GM12864 (cell line): ENCODE results near the gene CCDC86.
"Not testable (repeated sequence)": the region's sequence is repeated elsewhere in the genome, so short reads cannot be mapped to it uniquely, and the experiment has no call there.

Experiments used
- DNase-seq: peaks from one replicate; pipeline ENCODE4 v3.0.0-alpha.2; 2011; ENCODE audit warnings: low read depth
- H3K4me3 ChIP-seq: 2 replicates; pipeline ENCODE4 v1.5.1; 2011; ENCODE audit warnings: mild to moderate bottlenecking, low read depth, low read length, control low read depth
- TF ChIP-seq, protein P1 (sequence below): IDR thresholded peaks from 2 replicates; pipeline ENCODE4 v1.5.1; 2011; ENCODE audit warnings: low read depth, mild to moderate bottlenecking, moderate library complexity, low read length, control low read depth, inconsistent platforms; ENCODE audit errors: missing control alignments

Gene CCDC86

GRCh38 chr11:60816590-60817157 lies 25.2 kb upstream of the CCDC86 start:
- no peak overlapping the region for H3K4me3 ChIP-seq
- TF ChIP-seq, protein P1, sequence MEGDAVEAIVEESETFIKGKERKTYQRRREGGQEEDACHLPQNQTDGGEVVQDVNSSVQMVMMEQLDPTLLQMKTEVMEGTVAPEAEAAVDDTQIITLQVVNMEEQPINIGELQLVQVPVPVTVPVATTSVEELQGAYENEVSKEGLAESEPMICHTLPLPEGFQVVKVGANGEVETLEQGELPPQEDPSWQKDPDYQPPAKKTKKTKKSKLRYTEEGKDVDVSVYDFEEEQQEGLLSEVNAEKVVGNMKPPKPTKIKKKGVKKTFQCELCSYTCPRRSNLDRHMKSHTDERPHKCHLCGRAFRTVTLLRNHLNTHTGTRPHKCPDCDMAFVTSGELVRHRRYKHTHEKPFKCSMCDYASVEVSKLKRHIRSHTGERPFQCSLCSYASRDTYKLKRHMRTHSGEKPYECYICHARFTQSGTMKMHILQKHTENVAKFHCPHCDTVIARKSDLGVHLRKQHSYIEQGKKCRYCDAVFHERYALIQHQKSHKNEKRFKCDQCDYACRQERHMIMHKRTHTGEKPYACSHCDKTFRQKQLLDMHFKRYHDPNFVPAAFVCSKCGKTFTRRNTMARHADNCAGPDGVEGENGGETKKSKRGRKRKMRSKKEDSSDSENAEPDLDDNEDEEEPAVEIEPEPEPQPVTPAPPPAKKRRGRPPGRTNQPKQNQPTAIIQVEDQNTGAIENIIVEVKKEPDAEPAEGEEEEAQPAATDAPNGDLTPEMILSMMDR = no peak
- DNase-seq = no peak

GRCh38 chr11:60818057-60818456 lies 23.9 kb upstream of the CCDC86 start:
- no peak overlapping the region for H3K4me3 ChIP-seq
- TF ChIP-seq, protein P1 = no peak
- DNase-seq = no peak

- TF ChIP-seq, protein P1 = no peak
- DNase-seq = no peak
- H3K4me3 ChIP-seq = no peak overlapping the region
These were observed 19.9 kb upstream of the CCDC86 start for GRCh38 chr11:60821827-60822599.

GRCh38 chr11:60823745-60824306 lies 18.1 kb upstream of the CCDC86 start:
- not testable (repeated sequence) for DNase-seq, H3K4me3 ChIP-seq

- no peak overlapping the region for H3K4me3 ChIP-seq
These were observed 16.8 kb upstream of the CCDC86 start for GRCh38 chr11:60825118-60825517.

DNA sequence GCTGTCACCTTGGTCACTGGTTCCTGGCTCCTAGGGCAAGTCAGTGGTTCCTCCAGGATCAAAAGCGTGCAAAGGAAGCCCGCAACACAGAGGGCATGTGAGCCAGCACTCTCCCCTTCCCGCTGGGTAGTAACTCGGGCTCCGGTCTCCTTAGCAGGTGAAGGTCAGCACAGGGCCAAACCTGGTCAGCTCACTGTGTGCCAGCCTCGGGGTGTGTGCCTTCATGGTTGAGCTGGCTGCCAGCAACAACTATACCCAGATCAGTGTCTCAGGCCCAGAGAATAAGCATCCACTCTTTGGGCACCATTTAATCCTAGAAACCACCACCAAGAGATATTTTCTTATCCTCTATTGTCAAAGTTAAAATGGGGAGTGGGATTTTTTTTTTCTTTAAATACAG lies 16.1 kb upstream of the CCDC86 start:
- TF ChIP-seq, protein P1 = no peak
- DNase-seq = no peak
- no peak overlapping the region for H3K4me3 ChIP-seq

More at GRCh38 chr11:60825118-60825517, 16.8 kb upstream of the CCDC86 start:
- DNase-seq = no peak
- TF ChIP-seq, protein P1 = no peak

DNA sequence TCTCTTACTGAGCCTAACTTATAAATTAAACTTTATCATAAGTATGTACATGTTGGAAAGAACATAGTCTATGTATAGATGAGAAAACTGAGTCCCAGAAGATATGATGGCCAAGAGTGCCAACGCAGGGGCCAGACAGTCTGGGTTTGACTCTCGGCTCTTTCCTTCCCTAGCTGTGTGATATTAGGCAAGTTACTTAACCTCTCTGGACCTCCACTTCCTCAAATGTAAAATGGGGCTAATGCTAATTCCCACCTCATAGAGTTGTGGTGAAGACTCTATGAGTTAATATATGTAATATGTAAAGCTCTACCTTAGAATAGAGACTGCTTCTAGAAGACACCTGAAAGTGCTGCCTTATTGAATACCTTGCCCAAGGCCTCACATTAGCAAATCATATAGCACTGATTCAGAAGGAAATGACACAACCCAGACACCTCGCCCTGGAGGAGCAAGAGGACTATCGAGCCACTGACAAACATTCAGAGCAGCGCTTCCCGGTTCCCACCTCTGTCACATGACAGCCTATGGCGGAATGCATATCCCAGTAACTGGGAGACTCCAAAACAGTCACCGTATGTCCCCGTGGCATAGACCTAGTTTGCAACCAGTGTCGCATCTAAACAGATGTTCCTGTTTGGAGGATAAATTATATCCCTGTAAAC lies 11.3 kb upstream of the CCDC86 start:
- no peak overlapping the region for H3K4me3 ChIP-seq
- TF ChIP-seq, protein P1 = no peak
- DNase-seq = no peak
